ENCODE data around the gene ANKS3. TPM values are rescaled to one million over a fixed set of nuclear protein-coding genes. Genes with fewer than 3 reads are reported as not detected.

Gene ANKS3
- total and polyA plus RNA-seq, 10 of the 15 experiments (the other 5 are each of a cell fraction or from before 2014, with no cell fraction given): 0.29 to 14.2 (median 8.5) TPM

- DNase-seq (ENCODE audit: low read depth, low spot score) (no peak), FAIRE-seq (no peak), ATAC-seq (no peak)
- Histone ChIP-seq H3K4me1 (ENCODE audit: control insufficient read depth, insufficient read depth, low read length) (peaks cover 8% of the 10 kb centered on the region; the same call in 1 of the 2 replicates), H3K27me3 (replicated peaks in 1 of 2; ENCODE audit: control insufficient read depth in 2 of 2, insufficient read depth in 2 of 2, low read length in 1 of 2) (no peaks in the 10 kb centered on the region), H3K36me3 (ENCODE audit: control insufficient read depth in 2 of 2, insufficient read depth in 2 of 2, low read length in 1 of 2) (peaks cover 3 to 12% of the 10 kb centered on the region in 2 experiments), H3K4me2 (ENCODE audit: control insufficient read depth, insufficient read depth) (peak overlapping the region; percentile 13; the same call in 1 of the 2 replicates), H4K20me1 (ENCODE audit: control insufficient read depth, insufficient read depth) (no peaks in the 10 kb centered on the region), H2AFZ (ENCODE audit: control insufficient read depth, low read depth, low read length) (no peak overlapping the region), H3K27ac (ENCODE audit: control insufficient read depth, insufficient read depth) (no peak overlapping the region), H3K9me3 (replicated peaks; ENCODE audit: control insufficient read depth, insufficient read depth, low read length) (no peaks in the 10 kb centered on the region), H3K4me3 (no peak overlapping the region), H3K79me2 (ENCODE audit: control insufficient read depth, insufficient read depth, low read length) (peaks cover 18% of the 10 kb centered on the region), H3K9ac (ENCODE audit: control insufficient read depth, insufficient read depth, low read length) (no peak overlapping the region)
- ChIA-PET POLR2A (interaction anchor here (0.6 kb wide), 1 partner anchor 255 kb away, joined by 3 read pairs; no protein-coding TSS in a partner anchor), RAD21 (ENCODE audit: unreplicated experiment) (no interaction called here), SMC1A (ENCODE audit: uncharacterized antibody, unreplicated experiment) (no interaction called here), CTCF (no interaction called here)
- in situ Hi-C loops (cut with MboI) (no loop called here), intact Hi-C loops (cut with micrococcal nuclease; ENCODE audit: unreplicated experiment) (no loop called here)
- WGBS (ENCODE audit: insufficient coverage, insufficient replicate concordance, low lambda C conversion rate, missing lambda C conversion rate): 89% methylated on average over 7 of the region's 7 CpGs
- TF ChIP-seq SP1 (IDR thresholded peaks at IDR 0.05; ENCODE audit: low read depth, low read length): no peak
- TF ChIP-seq RAD51 (IDR thresholded peaks at IDR 0.05): no peak
- no peak for TF ChIP-seq LARP7 (IDR thresholded peaks at IDR 0.05)
- TF ChIP-seq ZSCAN29 (IDR thresholded peaks at IDR 0.05): no peak
- no peak for TF ChIP-seq ASH2L (IDR thresholded peaks at IDR 0.05; ENCODE audit: borderline replicate concordance, low read depth)
- TF ChIP-seq HCFC1 (IDR thresholded peaks at IDR 0.05; ENCODE audit: low read length): no peak
- no peak for TF ChIP-seq NBN (IDR thresholded peaks at IDR 0.05)
- no peak for TF ChIP-seq FOXK2 (IDR thresholded peaks at IDR 0.05)
- TF ChIP-seq SREBF1 (IDR thresholded peaks at IDR 0.05; ENCODE audit: low read length): no peak
- TF ChIP-seq FOS (IDR thresholded peaks at IDR 0.05; ENCODE audit: borderline replicate concordance, extremely low read depth, insufficient read length): no peak
- no peak for TF ChIP-seq CTCF (IDR thresholded peaks at IDR 0.05 in 2 of 3, conservative IDR thresholded peaks at IDR 0.05 in 1 of 3; ENCODE audit: control insufficient read depth in 2 of 3, extremely low read depth in 1 of 3, insufficient read depth in 1 of 3, low read depth in 3 of 3, low read length in 3 of 3)
- no peak for TF ChIP-seq PAX8 (IDR thresholded peaks at IDR 0.05)
- TF ChIP-seq JUNB (IDR thresholded peaks at IDR 0.05): no peak
- TF ChIP-seq CEBPZ (IDR thresholded peaks at IDR 0.05; ENCODE audit: low read depth, low read length): no peak
- BruUV-seq (replicated peaks): no TSS peak
Observed at GRCh38 chr16:4763791-4764190, 29.7 kb upstream of the ANKS3 start.
